ENCODE results near the gene PNMA8A. TPM values are rescaled to one million over a fixed set of nuclear protein-coding genes. Genes with fewer than 3 reads are reported as not detected.
A peak's percentile ranks its signal among the peaks of the same experiment; 100 is the strongest.

PNMA8A gene
- polyA plus RNA-seq, 1 of the 3 experiments (the other 2 are of a cell fraction): 10.2 TPM

- TF ChIP-seq USF1 (IDR thresholded peaks at IDR 0.05; ENCODE audit: borderline replicate concordance, low read depth) (no peak), MXI1 (IDR thresholded peaks at IDR 0.05; ENCODE audit: low read depth, low read length) (peak; percentile 79; the same call in 1 of the 2 replicates), NRF1 (IDR thresholded peaks at IDR 0.05; ENCODE audit: low read depth, low read length) (no peak), FOXM1 (IDR thresholded peaks at IDR 0.05; ENCODE audit: low read depth) (no peak), RFX5 (IDR thresholded peaks at IDR 0.05; ENCODE audit: low read length) (peak; percentile 94), IRF3 (IDR thresholded peaks at IDR 0.05; ENCODE audit: low read depth, low read length) (no peak), CHD2 (IDR thresholded peaks at IDR 0.05; ENCODE audit: low read length, partially characterized antibody) (peak; percentile 54), RCOR1 (IDR thresholded peaks at IDR 0.05; ENCODE audit: low read length) (peak; percentile 42; the same call in 1 of the 2 replicates), JUND (IDR thresholded peaks at IDR 0.05) (no peak), TAF1 (IDR thresholded peaks at IDR 0.05; ENCODE audit: borderline replicate concordance, low read depth, low read length) (0 out of 2 replicates have a peak, but pooled peaks have one; percentile 7), ELF1 (IDR thresholded peaks at IDR 0.05) (no peak), EZH2phosphoT487 (IDR thresholded peaks at IDR 0.05; ENCODE audit: borderline replicate concordance, low read depth) (no peak), RXRA (IDR thresholded peaks at IDR 0.05; ENCODE audit: borderline replicate concordance, low read depth) (no peak), POLR2AphosphoS5 (IDR thresholded peaks at IDR 0.05; ENCODE audit: low read depth, low read length) (no peak), YY1 (IDR thresholded peaks at IDR 0.05; ENCODE audit: low read depth) (no peak), SMC3 (IDR thresholded peaks at IDR 0.05; ENCODE audit: low read depth, low read length) (no peak), FOXJ3 (CRISPR knock-in tag; IDR thresholded peaks at IDR 0.05) (no peak; the same call in 1 of the 2 replicates), SIN3A (IDR thresholded peaks at IDR 0.05; ENCODE audit: borderline replicate concordance, low read depth, low read length) (no peak)
- TF ChIP-seq, protein P1, sequence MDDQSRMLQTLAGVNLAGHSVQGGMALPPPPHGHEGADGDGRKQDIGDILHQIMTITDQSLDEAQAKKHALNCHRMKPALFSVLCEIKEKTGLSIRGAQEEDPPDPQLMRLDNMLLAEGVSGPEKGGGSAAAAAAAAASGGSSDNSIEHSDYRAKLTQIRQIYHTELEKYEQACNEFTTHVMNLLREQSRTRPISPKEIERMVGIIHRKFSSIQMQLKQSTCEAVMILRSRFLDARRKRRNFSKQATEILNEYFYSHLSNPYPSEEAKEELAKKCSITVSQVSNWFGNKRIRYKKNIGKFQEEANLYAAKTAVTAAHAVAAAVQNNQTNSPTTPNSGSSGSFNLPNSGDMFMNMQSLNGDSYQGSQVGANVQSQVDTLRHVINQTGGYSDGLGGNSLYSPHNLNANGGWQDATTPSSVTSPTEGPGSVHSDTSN (IDR thresholded peaks at IDR 0.05): no peak
- TF ChIP-seq, protein P2, sequence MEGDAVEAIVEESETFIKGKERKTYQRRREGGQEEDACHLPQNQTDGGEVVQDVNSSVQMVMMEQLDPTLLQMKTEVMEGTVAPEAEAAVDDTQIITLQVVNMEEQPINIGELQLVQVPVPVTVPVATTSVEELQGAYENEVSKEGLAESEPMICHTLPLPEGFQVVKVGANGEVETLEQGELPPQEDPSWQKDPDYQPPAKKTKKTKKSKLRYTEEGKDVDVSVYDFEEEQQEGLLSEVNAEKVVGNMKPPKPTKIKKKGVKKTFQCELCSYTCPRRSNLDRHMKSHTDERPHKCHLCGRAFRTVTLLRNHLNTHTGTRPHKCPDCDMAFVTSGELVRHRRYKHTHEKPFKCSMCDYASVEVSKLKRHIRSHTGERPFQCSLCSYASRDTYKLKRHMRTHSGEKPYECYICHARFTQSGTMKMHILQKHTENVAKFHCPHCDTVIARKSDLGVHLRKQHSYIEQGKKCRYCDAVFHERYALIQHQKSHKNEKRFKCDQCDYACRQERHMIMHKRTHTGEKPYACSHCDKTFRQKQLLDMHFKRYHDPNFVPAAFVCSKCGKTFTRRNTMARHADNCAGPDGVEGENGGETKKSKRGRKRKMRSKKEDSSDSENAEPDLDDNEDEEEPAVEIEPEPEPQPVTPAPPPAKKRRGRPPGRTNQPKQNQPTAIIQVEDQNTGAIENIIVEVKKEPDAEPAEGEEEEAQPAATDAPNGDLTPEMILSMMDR (IDR thresholded peaks at IDR 0.05): no peak
These were observed 42.9 kb downstream of the PNMA8A start, which contains the start of gene PNMA8C (continued) for GRCh38 chr19:46428239-46429135.
